ENCODE measurements around the gene HSH2D.
"Not testable (repeated sequence)": the region's sequence is repeated elsewhere in the genome, so short reads cannot be mapped to it uniquely, and the experiment has no call there.

HSH2D gene

DNA sequence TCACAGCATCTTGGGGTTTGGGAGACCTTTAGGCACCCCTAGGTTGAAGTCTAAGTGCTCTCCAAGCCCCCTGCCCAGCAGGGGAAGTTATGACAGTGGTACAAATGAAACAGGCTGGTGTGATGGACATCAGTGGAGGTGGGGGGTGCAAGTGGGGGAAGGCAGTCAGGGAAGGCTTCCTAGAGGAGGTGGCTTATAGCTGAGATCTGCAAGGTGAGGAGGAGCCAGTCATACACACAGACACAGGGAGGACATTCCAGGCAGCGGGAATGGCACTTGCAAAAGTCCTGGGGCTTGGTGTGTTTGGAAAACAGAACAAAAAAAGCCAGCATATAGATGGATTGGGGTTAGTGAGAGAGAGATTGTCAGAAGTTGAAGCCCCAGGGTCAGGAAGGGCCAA lies 11.6 kb downstream of the HSH2D start:
- no peaks in the 10 kb centered on the region for H3K9me3 Mint-ChIP-seq
- peaks cover 75% of the 10 kb centered on the region for H3K36me3 Mint-ChIP-seq (ENCODE audit: low read depth)
- H3K27me3 Mint-ChIP-seq, result no peaks in the 10 kb centered on the region
- intact Hi-C loops (cut with micrococcal nuclease), result no loop called here
- H3K27ac Mint-ChIP-seq, result no peak overlapping the region
- H3K4me1 Mint-ChIP-seq (ENCODE audit: low read depth), result peaks cover 69% of the 10 kb centered on the region
- H3K4me3 Mint-ChIP-seq, result no peak overlapping the region

DNA sequence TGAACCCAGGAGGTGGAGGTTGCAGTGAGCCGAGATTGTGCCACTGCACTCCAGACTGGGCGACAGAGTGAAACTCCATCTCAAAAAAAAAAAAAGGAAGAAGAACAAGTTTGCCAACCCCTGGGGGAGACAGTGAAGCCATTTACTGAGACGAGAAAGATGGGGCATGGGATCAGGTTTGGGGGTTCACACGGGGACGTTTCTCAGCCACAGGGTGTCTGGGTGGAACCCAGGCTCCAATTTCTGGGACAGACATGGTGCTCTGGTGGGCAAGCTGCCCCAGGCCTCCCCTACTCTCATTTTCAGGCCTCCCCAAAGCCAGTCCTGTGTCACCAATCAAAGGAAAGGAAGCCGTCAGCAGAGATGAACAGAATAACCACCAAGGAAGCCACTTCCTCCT lies 13.4 kb downstream of the HSH2D start:
- H3K4me3 Mint-ChIP-seq, result no peak overlapping the region
- H3K4me1 Mint-ChIP-seq (ENCODE audit: low read depth), result peaks cover 70% of the 10 kb centered on the region

DNA sequence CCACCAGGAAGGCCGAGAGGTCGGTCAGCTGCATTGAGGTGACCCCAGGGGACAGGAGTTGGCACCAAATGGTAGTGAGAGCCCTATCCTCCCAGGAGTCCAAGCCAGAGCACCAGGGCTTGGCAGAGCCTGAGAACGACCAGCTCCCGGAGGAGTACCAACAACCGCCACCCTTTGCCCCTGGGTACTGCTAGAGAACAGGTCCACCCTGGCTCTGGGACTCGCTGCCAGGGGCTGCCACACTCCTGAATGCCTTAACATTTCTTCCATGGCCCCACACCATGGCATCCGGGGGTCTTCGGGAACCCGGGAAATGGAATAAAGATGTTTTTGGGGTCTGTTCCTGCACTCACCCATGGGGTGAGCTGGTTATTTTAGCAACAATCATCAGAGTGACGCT lies 14.1 kb downstream of the HSH2D start:
- Mint-ChIP-seq H3K27ac (peak overlapping the region; percentile 63), H3K4me1 (ENCODE audit: low read depth) (peaks cover 67% of the 10 kb centered on the region), H3K4me3 (no peak overlapping the region), H3K36me3 (ENCODE audit: low read depth) (peaks cover 56% of the 10 kb centered on the region), H3K27me3 (no peaks in the 10 kb centered on the region), H3K9me3 (no peaks in the 10 kb centered on the region)
- intact Hi-C loops (cut with micrococcal nuclease), result no loop called here

More for the DNA sequence above, 13.4 kb downstream of the HSH2D start:
- Mint-ChIP-seq H3K9me3 (no peaks in the 10 kb centered on the region), H3K27me3 (no peaks in the 10 kb centered on the region), H3K36me3 (ENCODE audit: low read depth) (peaks cover 63% of the 10 kb centered on the region), H3K27ac (peak overlapping the region; percentile 63)
- intact Hi-C loops (cut with micrococcal nuclease), result no loop called here

DNA sequence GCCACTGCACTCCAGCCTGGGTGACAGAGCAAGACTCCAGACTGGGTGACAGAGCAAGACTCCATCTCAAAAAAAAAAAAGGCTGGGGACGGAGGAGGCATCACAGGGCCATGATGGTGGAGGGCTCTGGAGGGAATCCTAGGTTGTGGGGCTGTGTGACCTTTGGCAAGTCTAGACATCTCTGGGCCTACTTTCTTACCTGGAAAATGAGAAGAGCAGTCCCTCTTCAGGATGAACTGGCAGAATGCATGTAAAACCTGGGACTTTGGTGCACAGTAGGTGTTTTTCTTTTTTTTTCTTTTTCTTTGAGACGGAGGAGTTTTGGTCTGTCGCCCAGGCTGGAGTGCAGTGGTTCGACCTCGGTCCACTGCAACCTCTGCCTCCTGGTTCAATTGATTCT lies 16.2 kb downstream of the HSH2D start:
- H3K9me3 Mint-ChIP-seq, result no peaks in the 10 kb centered on the region
- H3K27me3 Mint-ChIP-seq, result no peaks in the 10 kb centered on the region

DNA sequence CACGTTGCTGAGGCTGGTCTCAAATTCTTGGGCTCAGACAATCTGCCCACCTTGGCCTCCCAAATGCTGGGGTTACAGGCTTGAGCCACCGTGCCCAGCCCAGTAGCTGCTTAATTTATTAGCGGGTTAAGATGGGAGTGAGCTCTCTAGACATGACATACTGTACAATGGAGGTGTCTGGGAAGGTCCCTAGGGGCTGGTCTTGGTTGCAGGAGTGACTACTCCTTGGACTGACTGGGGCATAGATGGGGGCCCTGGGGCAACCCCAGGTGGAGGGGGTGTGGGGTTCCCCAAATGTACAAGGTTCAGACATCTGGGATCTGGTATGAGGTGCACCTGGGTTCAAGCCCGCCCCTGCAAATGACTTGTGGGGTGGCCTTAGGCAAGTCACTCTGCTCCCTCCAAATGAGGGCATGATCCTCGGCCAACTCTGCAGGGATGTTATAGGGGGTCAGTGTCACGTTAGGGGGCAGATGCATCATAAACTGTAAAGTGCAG lies 17.0 kb downstream of the HSH2D start:
- intact Hi-C loops (cut with micrococcal nuclease), result no loop called here
- peaks cover 54% of the 10 kb centered on the region for H3K4me1 Mint-ChIP-seq (ENCODE audit: low read depth)
- H3K27ac Mint-ChIP-seq, result peak overlapping the region; percentile 20

More for the DNA sequence above, 16.2 kb downstream of the HSH2D start:
- Mint-ChIP-seq H3K4me1 (ENCODE audit: low read depth) (peaks cover 55% of the 10 kb centered on the region), H3K4me3 (no peak overlapping the region), H3K27ac (no peak overlapping the region), H3K36me3 (ENCODE audit: low read depth) (peaks cover 35% of the 10 kb centered on the region)
- intact Hi-C loops (cut with micrococcal nuclease), result no loop called here

DNA sequence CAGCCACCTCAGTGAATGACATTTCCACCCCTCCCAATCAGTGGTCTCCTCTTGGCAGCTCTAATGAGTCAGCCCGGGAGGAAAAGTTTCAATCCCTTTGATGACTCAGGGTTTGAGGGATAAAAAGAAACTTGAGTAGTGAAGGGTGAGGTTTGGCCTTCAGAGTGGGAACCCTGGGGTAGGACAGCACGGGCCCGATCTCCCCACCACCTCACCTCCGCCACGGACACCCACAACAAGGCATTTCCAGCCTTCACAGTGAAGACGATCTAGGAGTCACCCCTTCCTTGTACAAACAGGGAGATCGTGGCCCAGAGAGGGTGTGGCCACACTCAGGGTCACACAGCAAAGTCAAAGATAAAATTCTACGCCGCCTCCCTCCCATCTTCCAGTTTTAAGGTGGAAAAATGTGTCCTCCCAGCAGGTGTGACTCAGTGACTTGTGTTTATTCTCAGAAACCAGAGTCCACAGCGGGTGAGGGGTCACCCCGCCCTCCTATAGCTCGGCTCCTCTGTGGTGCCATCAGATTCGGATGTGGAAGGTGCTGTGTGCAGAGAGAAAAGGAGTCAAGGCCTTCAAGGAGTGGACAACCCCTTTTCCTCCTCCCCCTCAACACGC lies 17.6 kb downstream of the HSH2D start:
- H3K9me3 Mint-ChIP-seq, result no peaks in the 10 kb centered on the region
- peaks cover 21% of the 10 kb centered on the region for H3K36me3 Mint-ChIP-seq (ENCODE audit: low read depth)
- no peak overlapping the region for H3K4me3 Mint-ChIP-seq
- peaks cover 49% of the 10 kb centered on the region for H3K4me1 Mint-ChIP-seq (ENCODE audit: low read depth)
- H3K27ac Mint-ChIP-seq, result peak overlapping the region; percentile 20
- intact Hi-C loops (cut with micrococcal nuclease), result no loop called here
- H3K27me3 Mint-ChIP-seq, result no peaks in the 10 kb centered on the region

More for the DNA sequence above, 17.0 kb downstream of the HSH2D start:
- H3K36me3 Mint-ChIP-seq (ENCODE audit: low read depth), result peaks cover 27% of the 10 kb centered on the region
- H3K9me3 Mint-ChIP-seq, result no peaks in the 10 kb centered on the region
- no peak overlapping the region for H3K4me3 Mint-ChIP-seq
- H3K27me3 Mint-ChIP-seq, result no peaks in the 10 kb centered on the region

DNA sequence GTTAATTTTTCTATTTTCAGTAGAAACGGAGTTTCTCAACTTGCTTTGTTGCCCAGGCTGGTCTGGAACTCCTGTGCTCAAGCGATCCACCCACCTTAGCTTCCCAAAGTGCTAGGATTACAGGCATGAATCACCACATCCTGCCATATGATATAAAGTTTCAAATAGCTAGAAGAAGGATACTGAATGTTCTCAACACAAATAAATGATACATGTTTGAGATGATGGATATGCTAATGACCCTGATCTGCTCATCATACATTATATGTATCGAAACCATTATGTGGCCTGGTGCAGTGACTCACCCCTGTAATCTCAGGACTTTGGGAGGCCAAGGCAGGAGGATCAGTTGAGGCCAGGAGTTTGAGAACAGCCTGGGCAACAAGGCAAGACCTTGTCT lies 18.4 kb downstream of the HSH2D start:
- Mint-ChIP-seq H3K27me3 (no peaks in the 10 kb centered on the region), H3K4me3 (no peak overlapping the region), H3K27ac (no peak overlapping the region), H3K9me3 (no peaks in the 10 kb centered on the region), H3K4me1 (ENCODE audit: low read depth) (peaks cover 44% of the 10 kb centered on the region), H3K36me3 (ENCODE audit: low read depth) (peaks cover 14% of the 10 kb centered on the region)
- intact Hi-C loops (cut with micrococcal nuclease), result no loop called here

DNA sequence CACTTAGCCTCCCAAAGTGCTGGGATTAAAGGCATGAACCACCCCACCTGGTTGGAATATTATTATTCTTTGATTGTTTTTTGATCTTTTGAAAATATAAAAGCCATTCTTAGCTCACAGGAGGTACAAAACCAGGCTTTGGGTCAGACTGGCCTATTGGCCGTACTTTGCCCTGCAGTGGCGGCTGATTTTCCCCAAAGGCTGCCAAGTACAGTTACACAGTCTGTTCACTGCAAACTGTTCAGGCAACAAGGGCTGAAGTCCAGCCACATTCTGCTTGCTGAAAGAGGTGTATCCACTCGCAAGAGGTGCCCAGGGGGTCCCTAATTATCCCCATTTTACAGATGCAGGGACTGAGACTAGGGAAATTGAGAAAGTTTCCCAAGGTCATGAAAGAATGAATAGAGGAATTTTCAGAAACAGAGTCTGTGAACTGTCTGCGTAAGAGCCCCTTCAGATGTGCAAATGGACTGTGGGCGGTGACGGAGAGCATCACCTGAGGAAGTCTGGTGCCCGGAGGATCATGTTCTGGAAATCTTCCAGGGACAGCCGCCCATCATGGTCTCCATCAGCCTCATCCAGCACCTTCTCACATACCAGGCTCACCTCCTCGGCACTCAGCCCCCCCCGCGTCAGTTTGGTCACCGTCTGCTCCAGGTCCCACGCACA lies 20.9 kb downstream of the HSH2D start:
- intact Hi-C loops (cut with micrococcal nuclease), result no loop called here
- Mint-ChIP-seq H3K4me3 (no peak overlapping the region), H3K36me3 (ENCODE audit: low read depth) (no peaks in the 10 kb centered on the region), H3K27ac (no peak overlapping the region), H3K9me3 (no peaks in the 10 kb centered on the region), H3K27me3 (no peaks in the 10 kb centered on the region), H3K4me1 (ENCODE audit: low read depth) (peaks cover 36% of the 10 kb centered on the region)

DNA sequence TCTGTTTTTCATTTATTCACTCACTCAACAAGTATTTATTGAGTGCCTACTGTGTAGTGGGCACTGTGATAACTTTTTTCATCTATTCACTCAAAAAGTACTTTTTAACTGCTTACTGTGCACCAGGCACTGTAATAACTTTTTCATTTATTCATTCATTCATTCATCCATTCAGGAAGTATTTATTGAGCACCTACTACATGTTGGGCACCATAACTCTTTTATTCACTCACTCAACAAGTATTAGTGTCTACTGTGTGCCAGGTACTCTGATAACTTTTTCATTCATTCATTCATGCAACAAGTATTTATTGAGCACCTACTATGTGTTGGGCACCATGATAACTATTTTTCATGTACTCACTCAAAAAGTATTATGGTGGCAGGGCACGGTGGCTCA lies 22.9 kb downstream of the HSH2D start:
- H3K4me1 Mint-ChIP-seq (ENCODE audit: low read depth), result peaks cover 26% of the 10 kb centered on the region
- no peaks in the 10 kb centered on the region for H3K9me3 Mint-ChIP-seq
- no peak overlapping the region for H3K27ac Mint-ChIP-seq
- H3K36me3 Mint-ChIP-seq (ENCODE audit: low read depth), result no peaks in the 10 kb centered on the region
- H3K27me3 Mint-ChIP-seq, result no peaks in the 10 kb centered on the region
- H3K4me3 Mint-ChIP-seq, result no peak overlapping the region
- intact Hi-C loops (cut with micrococcal nuclease), result no loop called here

DNA sequence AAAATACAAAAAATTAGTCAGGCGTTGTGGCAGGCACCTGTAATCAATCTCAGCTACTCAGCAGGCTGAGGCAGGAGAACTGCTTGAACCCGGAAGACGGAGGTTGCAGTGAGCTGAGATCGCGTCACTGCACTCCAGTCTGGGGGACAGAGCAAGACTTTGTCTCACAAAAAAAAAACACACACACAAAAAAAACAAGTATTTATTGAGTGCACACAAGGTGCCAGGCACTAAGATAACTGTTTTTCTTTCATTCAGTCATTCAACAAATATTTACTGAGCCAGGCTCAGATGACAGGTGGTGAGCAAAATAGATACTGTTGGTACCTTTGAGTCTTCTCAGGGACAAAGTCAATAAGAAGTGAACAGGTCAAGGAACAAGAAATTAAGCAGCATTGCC lies 23.6 kb downstream of the HSH2D start:
- H3K4me1 Mint-ChIP-seq (ENCODE audit: low read depth), result peaks cover 22% of the 10 kb centered on the region
- H3K4me3 Mint-ChIP-seq, result no peak overlapping the region
- no peaks in the 10 kb centered on the region for H3K27me3 Mint-ChIP-seq
- no peaks in the 10 kb centered on the region for H3K36me3 Mint-ChIP-seq (ENCODE audit: low read depth)
- intact Hi-C loops (cut with micrococcal nuclease), result no loop called here
- H3K27ac Mint-ChIP-seq, result no peak overlapping the region
- H3K9me3 Mint-ChIP-seq, result no peaks in the 10 kb centered on the region

DNA sequence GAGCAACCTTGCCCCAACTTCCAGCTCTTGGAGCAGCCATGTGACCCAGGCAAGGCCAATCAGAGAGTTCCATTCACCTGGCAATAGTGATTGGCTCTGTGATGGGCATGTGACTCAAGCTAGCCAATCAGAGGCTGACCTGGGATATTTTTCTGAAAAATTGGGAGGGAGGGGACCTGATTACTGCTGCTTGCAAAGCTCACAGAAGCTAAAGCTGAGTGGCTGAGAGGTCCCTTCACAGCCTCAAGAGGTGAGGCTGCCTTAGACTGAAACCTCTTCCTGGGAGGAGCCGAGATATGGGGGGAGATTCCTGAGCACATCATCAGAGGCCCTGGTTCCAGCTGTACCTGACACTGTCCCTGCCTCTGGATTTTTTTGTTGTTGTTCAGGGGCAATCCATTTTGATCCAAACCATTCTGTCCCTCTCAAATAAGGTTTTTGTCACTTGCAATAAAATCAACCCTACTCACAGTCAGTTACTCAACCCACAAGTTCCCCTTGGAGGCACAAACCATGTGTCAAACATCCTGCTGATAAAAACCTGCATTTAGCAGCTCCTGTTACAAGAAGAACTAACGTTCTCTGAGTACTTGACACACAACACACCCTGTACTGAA lies 25.1 kb downstream of the HSH2D start:
- H3K4me1 Mint-ChIP-seq (ENCODE audit: low read depth), result peaks cover 36% of the 10 kb centered on the region
- intact Hi-C loops (cut with micrococcal nuclease), result no loop called here
- no peaks in the 10 kb centered on the region for H3K27me3 Mint-ChIP-seq
- H3K4me3 Mint-ChIP-seq, result no peak overlapping the region
- no peaks in the 10 kb centered on the region for H3K36me3 Mint-ChIP-seq (ENCODE audit: low read depth)
- H3K9me3 Mint-ChIP-seq, result no peaks in the 10 kb centered on the region
- H3K27ac Mint-ChIP-seq, result peak overlapping the region; percentile 74

DNA sequence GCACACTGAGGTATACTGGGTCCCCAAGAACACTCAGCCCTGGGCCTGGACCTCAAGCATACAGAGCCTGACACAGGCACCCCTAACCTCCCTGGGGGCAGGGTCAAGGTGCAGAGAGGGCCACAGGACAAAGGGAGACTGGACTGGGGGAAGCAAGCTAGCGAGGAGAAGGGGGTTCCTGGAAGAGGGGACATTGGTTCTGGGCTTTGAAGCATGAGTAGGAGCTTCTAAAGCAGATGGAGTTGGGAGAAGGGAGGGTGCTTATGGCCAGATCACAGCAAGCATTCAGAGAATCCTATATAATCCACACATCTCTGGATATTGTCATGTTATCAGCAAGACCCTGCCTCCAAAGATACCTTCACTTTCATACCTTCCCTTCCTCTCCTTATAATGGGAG lies 26.6 kb downstream of the HSH2D start:
- intact Hi-C loops (cut with micrococcal nuclease), result no loop called here
- peaks cover 3% of the 10 kb centered on the region for H3K9me3 Mint-ChIP-seq
- H3K27me3 Mint-ChIP-seq, result no peaks in the 10 kb centered on the region
- H3K4me3 Mint-ChIP-seq, result no peak overlapping the region
- no peaks in the 10 kb centered on the region for H3K36me3 Mint-ChIP-seq (ENCODE audit: low read depth)
- peaks cover 30% of the 10 kb centered on the region for H3K4me1 Mint-ChIP-seq (ENCODE audit: low read depth)
- H3K27ac Mint-ChIP-seq, result peak overlapping the region; percentile 30

DNA sequence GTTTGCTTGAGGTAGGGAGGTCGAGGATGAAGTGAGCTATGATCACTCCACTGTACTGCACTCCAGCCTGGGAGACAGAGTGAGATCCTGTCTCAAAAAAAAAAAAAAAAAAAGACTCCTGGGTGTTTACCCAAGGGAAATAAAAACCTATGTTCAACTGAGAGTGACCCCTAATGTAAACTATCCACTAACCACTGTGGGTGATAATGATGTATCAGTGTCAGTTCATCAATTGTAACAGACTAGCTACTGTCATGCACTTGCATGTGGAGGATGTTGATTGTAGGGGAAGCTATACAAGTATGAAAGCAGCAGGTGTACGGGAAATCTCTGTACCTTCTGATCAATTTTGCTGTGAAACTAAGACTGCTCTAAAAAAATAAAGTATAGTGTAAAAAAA lies 32.5 kb downstream of the HSH2D start:
- H3K27ac Mint-ChIP-seq, result no peak overlapping the region
- peaks cover 11% of the 10 kb centered on the region for H3K9me3 Mint-ChIP-seq
- H3K4me3 Mint-ChIP-seq, result no peak overlapping the region
- no peaks in the 10 kb centered on the region for H3K36me3 Mint-ChIP-seq (ENCODE audit: low read depth)
- intact Hi-C loops (cut with micrococcal nuclease), result no loop called here
- peaks cover 26% of the 10 kb centered on the region for H3K4me1 Mint-ChIP-seq (ENCODE audit: low read depth)
- H3K27me3 Mint-ChIP-seq, result no peaks in the 10 kb centered on the region

DNA sequence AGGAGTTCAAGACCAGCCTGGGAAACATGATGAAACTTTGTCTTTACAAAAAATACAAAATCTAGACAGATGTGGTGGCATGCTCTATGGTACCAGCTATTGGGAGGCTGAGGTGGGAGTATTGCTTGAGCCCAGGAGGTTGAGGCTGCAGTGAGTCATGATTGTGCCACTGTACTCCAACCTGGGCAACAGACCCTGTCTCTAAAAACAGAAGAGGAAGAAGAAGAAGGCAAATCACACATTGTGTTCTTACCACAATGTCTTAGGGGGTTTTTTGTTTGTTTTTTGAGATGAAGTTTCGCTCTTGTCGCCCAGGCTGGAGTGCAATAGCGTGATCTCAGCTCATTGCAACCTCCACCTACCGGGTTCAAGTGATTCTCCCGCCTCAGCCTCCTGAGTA lies 35.4 kb downstream of the HSH2D start:
- H3K4me3 Mint-ChIP-seq; H3K36me3 Mint-ChIP-seq (ENCODE audit: low read depth); intact Hi-C loops (cut with micrococcal nuclease); H3K27ac Mint-ChIP-seq; H3K27me3 Mint-ChIP-seq: not testable (repeated sequence)
- H3K4me1 Mint-ChIP-seq (ENCODE audit: low read depth), result peaks cover 12% of the 10 kb centered on the region
- H3K9me3 Mint-ChIP-seq, result peaks cover 11% of the 10 kb centered on the region

Data from dendritic cell treated with granulocyte-macrophage colony-stimulating factor and Interleukin-4, amounts not matched to agents 40 ng/mL and 50 ng/mL, for 4 days (primary cell).